Measurements from ENCODE around the gene SCFD2. TPM values are rescaled to one million over a fixed set of nuclear protein-coding genes. Genes with fewer than 3 reads are reported as not detected.

The SCFD2 gene
- total and polyA plus RNA-seq, 2 experiments from 2014 or later, result 30.7 to 33.2 TPM

DNA sequence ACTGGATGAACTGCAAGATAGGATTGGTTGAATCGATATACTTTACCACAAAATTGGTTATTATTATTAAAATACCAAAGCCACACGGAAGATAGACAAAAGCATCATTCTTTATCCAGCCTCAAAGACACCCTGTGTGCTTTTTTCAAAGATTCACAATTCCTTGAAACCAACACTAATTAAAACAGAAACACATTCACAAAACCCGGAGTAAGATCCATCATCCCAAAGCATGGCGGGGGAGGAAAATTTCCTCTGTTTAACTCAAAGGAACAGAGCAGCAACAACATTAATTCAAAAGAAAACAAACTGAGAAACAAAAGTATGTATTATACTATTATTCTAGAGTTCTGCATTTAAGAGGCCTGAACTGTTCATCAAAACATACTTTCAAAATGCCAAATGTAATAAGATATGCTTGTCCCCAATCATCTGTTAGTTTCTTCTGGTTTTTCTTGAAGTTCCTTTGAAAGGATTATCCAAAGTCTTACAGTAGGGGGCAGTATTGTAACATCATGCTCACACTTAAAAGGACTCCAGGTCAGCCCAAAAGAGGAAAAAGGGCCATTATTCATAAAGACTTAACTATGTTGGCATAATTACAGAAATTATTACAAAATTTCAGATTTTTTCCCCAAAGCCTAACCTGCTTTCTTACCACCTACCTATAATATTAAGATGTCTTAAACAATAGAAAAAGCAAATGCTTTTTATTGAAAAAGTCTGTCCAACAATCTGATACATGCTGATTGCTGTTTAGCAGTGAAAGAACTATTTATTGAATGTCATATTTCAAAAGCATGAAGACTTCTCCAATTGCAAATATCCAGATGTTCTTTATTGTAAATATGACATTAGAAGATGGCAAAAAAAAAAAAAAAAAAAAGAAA lies 168.7 kb downstream of the SCFD2 start:
- peaks cover 45% of the 10 kb centered on the region for H3K79me2 ChIP-seq (ENCODE audit: insufficient read depth)
- peak overlapping the region; percentile 65 for H3K4me3 ChIP-seq
- in situ Hi-C loops (cut with MboI), result loop anchor here (10.0 to 25.0 kb wide), 3 partner anchors 515 to 1028 kb away; partner anchors contain the start of gene PDGFRA
- H2AFZ ChIP-seq, result peak overlapping the region; percentile 59
- WGBS, 2 experiments (ENCODE audit: low coverage in 1 of 2, low lambda C conversion rate in 2 of 2, missing lambda C conversion rate in 2 of 2), result 24 to 25% methylated on average over 4 of the region's 4 CpGs
- H3K36me3 ChIP-seq (ENCODE audit: low read depth), result no peaks in the 10 kb centered on the region
- H3K4me2 ChIP-seq (ENCODE audit: unreplicated experiment), result peak overlapping the region; percentile 87
- peak; percentile 80 for DNase-seq
- H3K27me3 ChIP-seq (replicated peaks; ENCODE audit: insufficient read depth), result no peaks in the 10 kb centered on the region
- H4K20me1 ChIP-seq (ENCODE audit: insufficient read depth), result no peaks in the 10 kb centered on the region
- H3K9ac ChIP-seq, result peak overlapping the region; percentile 49
- peaks cover 62% of the 10 kb centered on the region for H3K4me1 ChIP-seq (ENCODE audit: insufficient read depth)
- peaks cover 35% of the 10 kb centered on the region for H3F3A ChIP-seq (ENCODE audit: insufficient read depth)
- no peak for TF ChIP-seq EZH2phosphoT487 (IDR thresholded peaks at IDR 0.05; ENCODE audit: insufficient read depth, low read depth)
- TF ChIP-seq EZH2 (IDR thresholded peaks at IDR 0.05; ENCODE audit: insufficient read depth, poor library complexity, severe bottlenecking), result no peak
- H3K9me2 ChIP-seq (ENCODE audit: insufficient read depth), result no peaks in the 10 kb centered on the region; the same call in 1 of the 2 replicates
- H3K9me3 ChIP-seq (ENCODE audit: low read depth), result no peaks in the 10 kb centered on the region
- H3K27ac ChIP-seq, result peak overlapping the region; percentile 37

- Histone ChIP-seq H3K9me2 (ENCODE audit: insufficient read depth) (no peaks in the 10 kb centered on the region; the same call in 1 of the 2 replicates), H4K20me1 (ENCODE audit: insufficient read depth) (no peaks in the 10 kb centered on the region), H3K9me3 (ENCODE audit: low read depth) (no peaks in the 10 kb centered on the region), H3K4me2 (ENCODE audit: unreplicated experiment) (peak overlapping the region; percentile 87), H2AFZ (peak overlapping the region; percentile 59), H3K4me3 (peak overlapping the region; percentile 65), H3K9ac (peak overlapping the region; percentile 49), H3K36me3 (ENCODE audit: low read depth) (no peaks in the 10 kb centered on the region), H3K79me2 (ENCODE audit: insufficient read depth) (peaks cover 56% of the 10 kb centered on the region), H3K4me1 (ENCODE audit: insufficient read depth) (peaks cover 63% of the 10 kb centered on the region), H3F3A (ENCODE audit: insufficient read depth) (peaks cover 35% of the 10 kb centered on the region), H3K27ac (peak overlapping the region; percentile 37), H3K27me3 (replicated peaks; ENCODE audit: insufficient read depth) (no peaks in the 10 kb centered on the region)
- DNase-seq, result peak; percentile 40
- TF ChIP-seq EZH2 (IDR thresholded peaks at IDR 0.05; ENCODE audit: insufficient read depth, poor library complexity, severe bottlenecking) (no peak), EZH2phosphoT487 (IDR thresholded peaks at IDR 0.05; ENCODE audit: insufficient read depth, low read depth) (no peak)
- WGBS, 2 experiments (ENCODE audit: low coverage in 1 of 2, low lambda C conversion rate in 2 of 2, missing lambda C conversion rate in 2 of 2), result 5 to 10% methylated on average over 7 of the region's 7 CpGs
- in situ Hi-C loops (cut with MboI), result loop anchor here (10.0 to 25.0 kb wide), 3 partner anchors 516 to 1029 kb away; partner anchors contain the start of gene PDGFRA
These were observed 169.8 kb downstream of the SCFD2 start for GRCh38 chr4:53195815-53196661.

DNA sequence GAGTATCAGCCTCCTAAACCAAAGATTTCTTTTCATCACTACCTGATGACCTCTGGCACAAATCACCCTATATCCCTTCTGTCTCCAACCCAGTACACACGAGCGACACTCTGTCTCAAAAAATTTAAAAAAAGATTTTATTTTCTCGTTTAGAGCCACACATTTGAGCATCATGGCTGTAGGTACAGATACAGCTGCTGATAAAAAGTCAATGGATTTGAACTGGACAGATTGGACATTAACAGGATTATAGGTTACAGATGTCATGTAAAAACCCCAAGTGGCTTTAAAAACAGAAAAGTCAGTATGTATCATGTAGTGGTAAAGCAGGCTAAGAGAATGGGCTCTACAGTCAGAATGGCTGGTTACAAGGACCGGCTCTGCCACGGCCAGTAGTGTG lies 171.1 kb downstream of the SCFD2 start:
- H3K9me3 ChIP-seq (ENCODE audit: low read depth), result no peaks in the 10 kb centered on the region
- no peak overlapping the region for H3K4me2 ChIP-seq (ENCODE audit: unreplicated experiment)
- no peaks in the 10 kb centered on the region for H3K27me3 ChIP-seq (replicated peaks; ENCODE audit: insufficient read depth)
- no peak for DNase-seq
- no peak overlapping the region for H3K4me3 ChIP-seq
- no peaks in the 10 kb centered on the region for H3K36me3 ChIP-seq (ENCODE audit: low read depth)
- H3K27ac ChIP-seq, result no peak overlapping the region
- H3F3A ChIP-seq (ENCODE audit: insufficient read depth), result peaks cover 30% of the 10 kb centered on the region
- no peak overlapping the region for H3K9ac ChIP-seq
- no peak overlapping the region for H2AFZ ChIP-seq
- TF ChIP-seq EZH2phosphoT487 (IDR thresholded peaks at IDR 0.05; ENCODE audit: insufficient read depth, low read depth), result no peak
- TF ChIP-seq EZH2 (IDR thresholded peaks at IDR 0.05; ENCODE audit: insufficient read depth, poor library complexity, severe bottlenecking), result no peak
- peaks cover 62% of the 10 kb centered on the region for H3K79me2 ChIP-seq (ENCODE audit: insufficient read depth)
- H3K9me2 ChIP-seq (ENCODE audit: insufficient read depth), result no peaks in the 10 kb centered on the region; the same call in 1 of the 2 replicates
- H3K4me1 ChIP-seq (ENCODE audit: insufficient read depth), result peaks cover 65% of the 10 kb centered on the region
- no peaks in the 10 kb centered on the region for H4K20me1 ChIP-seq (ENCODE audit: insufficient read depth)
- in situ Hi-C loops (cut with MboI), result loop anchor here (10.0 to 25.0 kb wide), 3 partner anchors 518 to 1030 kb away; partner anchors contain the start of gene PDGFRA
- WGBS, 2 experiments (ENCODE audit: low coverage in 1 of 2, low lambda C conversion rate in 2 of 2, missing lambda C conversion rate in 2 of 2), result 97 to 99% methylated on average over 5 of the region's 5 CpGs

GRCh38 chr4:53193111-53193510 lies 172.8 kb downstream of the SCFD2 start:
- Histone ChIP-seq H4K20me1 (ENCODE audit: insufficient read depth) (no peaks in the 10 kb centered on the region), H3K9ac (no peak overlapping the region), H3K27ac (no peak overlapping the region), H3K79me2 (ENCODE audit: insufficient read depth) (peaks cover 62% of the 10 kb centered on the region), H3K4me3 (no peak overlapping the region), H2AFZ (no peak overlapping the region), H3K36me3 (ENCODE audit: low read depth) (no peaks in the 10 kb centered on the region), H3K4me2 (ENCODE audit: unreplicated experiment) (peak overlapping the region; percentile 2), H3F3A (ENCODE audit: insufficient read depth) (peaks cover 40% of the 10 kb centered on the region), H3K4me1 (ENCODE audit: insufficient read depth) (peaks cover 65% of the 10 kb centered on the region), H3K27me3 (replicated peaks; ENCODE audit: insufficient read depth) (no peaks in the 10 kb centered on the region), H3K9me3 (ENCODE audit: low read depth) (no peaks in the 10 kb centered on the region), H3K9me2 (ENCODE audit: insufficient read depth) (no peaks in the 10 kb centered on the region; the same call in 1 of the 2 replicates)
- in situ Hi-C loops (cut with MboI), result loop anchor here (10.0 to 25.0 kb wide), 3 partner anchors 519 to 1032 kb away; partner anchors contain the start of gene PDGFRA
- 93 to 100% methylated on average over 1 of the region's 1 CpG for WGBS, 2 experiments (ENCODE audit: low coverage in 1 of 2, low lambda C conversion rate in 2 of 2, missing lambda C conversion rate in 2 of 2)
- peak; percentile 54 for DNase-seq
- TF ChIP-seq EZH2 (IDR thresholded peaks at IDR 0.05; ENCODE audit: insufficient read depth, poor library complexity, severe bottlenecking), result no peak
- TF ChIP-seq EZH2phosphoT487 (IDR thresholded peaks at IDR 0.05; ENCODE audit: insufficient read depth, low read depth), result no peak
